ENCODE data around the gene CPA4.

The CPA4 gene

DNA sequence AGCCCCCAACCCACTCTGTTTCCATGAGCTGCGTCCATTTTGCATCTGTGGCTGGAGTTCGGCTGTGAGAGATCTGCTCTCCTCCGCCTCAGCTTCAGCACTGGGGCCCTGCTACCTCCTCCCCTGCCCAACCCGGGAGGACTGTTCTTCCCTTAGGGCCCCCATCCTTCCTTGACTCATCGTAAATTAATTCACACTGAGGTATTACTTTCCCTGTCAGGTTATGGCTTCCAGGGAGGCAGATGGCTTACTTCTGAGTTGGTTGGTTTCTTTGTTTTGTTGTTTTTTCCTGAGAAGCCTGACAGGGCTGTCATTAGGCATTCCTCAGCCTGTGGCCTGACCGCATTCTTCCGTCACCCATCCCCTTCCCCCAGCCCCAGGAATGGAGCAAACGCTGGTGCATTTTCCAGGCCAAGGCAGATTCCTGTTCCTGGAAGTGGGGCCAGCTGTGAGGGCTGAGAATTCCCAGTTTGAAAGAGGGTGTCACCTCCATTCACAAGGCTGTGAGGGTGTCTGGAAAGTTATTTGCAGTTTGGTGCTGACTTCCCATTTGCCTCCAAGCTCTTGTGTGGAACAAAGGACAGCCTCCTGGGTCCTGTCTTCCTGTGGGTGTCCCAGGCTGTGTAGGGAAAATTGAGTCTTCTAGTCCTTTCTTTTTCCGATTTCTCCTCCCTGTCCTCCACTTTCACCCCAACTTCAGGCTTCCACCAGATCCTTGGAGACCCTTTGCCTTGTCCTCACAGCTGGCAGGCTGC lies 63.3 kb downstream of the CPA4 start:
- TF ChIP-seq, protein P1, sequence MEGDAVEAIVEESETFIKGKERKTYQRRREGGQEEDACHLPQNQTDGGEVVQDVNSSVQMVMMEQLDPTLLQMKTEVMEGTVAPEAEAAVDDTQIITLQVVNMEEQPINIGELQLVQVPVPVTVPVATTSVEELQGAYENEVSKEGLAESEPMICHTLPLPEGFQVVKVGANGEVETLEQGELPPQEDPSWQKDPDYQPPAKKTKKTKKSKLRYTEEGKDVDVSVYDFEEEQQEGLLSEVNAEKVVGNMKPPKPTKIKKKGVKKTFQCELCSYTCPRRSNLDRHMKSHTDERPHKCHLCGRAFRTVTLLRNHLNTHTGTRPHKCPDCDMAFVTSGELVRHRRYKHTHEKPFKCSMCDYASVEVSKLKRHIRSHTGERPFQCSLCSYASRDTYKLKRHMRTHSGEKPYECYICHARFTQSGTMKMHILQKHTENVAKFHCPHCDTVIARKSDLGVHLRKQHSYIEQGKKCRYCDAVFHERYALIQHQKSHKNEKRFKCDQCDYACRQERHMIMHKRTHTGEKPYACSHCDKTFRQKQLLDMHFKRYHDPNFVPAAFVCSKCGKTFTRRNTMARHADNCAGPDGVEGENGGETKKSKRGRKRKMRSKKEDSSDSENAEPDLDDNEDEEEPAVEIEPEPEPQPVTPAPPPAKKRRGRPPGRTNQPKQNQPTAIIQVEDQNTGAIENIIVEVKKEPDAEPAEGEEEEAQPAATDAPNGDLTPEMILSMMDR (IDR thresholded peaks at IDR 0.05; ENCODE audit: extremely low read depth, missing control alignments) = no peak
- no peak for DNase-seq (ENCODE audit: low spot score)

DNA sequence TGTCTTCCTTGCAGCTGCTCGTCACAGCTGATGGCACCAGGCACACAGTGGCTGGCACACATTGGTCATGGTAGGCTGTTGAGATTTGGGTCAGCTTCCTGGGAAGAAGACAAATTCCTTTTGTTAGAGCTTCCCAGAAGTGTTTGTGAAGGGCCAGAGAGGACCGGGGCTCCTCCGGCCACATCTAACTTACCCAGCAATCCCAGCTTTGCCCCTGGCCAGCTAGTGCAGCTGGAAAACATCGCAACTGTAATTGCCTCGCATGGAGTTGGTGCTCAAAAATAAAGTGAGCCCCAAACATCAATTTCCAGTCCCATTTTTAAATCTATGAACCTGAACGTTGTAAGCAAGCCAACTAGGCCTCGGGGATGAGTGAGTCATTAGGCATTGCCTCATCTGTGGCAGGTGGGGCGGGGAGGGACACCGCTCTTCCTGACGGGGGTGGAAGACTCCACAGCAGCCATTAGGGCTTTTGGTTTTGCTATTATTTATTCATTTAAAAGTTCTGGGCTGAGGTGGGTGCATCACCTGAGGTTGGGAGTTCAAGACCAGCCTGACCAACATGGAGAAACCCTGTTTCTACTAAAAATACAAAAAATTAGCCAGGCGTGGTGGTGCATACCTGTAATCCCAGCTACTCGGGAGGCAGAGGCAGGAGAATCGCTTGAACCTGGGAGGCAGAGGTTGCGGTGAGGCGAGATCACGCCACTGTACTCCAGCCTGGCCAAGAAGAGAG lies 64.1 kb downstream of the CPA4 start:
- TF ChIP-seq, protein P1 (IDR thresholded peaks at IDR 0.05; ENCODE audit: extremely low read depth, missing control alignments) = no peak
- DNase-seq (ENCODE audit: low spot score) = no peak

DNA sequence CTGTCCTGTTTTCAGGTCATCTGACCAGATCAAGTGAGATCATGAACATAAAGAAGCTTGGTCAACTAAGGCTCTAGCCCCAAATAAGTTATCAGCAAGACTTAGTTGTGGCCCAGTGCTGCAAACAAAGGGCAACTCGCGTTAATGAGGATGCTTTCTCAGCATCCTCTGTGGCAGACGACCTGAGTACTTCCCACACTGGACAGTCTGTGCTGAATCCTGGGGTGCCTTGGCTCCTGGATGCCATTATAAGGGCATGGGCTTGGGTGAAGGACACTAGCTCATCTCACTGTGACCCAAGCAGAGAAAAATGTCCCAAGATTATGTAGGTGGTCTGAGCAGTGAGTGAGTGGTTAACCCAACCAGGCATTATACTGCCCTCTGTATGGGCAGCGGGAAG lies 65.5 kb downstream of the CPA4 start:
- DNase-seq (ENCODE audit: low spot score) = no peak
- TF ChIP-seq, protein P1 (IDR thresholded peaks at IDR 0.05; ENCODE audit: extremely low read depth, missing control alignments) = no peak

DNA sequence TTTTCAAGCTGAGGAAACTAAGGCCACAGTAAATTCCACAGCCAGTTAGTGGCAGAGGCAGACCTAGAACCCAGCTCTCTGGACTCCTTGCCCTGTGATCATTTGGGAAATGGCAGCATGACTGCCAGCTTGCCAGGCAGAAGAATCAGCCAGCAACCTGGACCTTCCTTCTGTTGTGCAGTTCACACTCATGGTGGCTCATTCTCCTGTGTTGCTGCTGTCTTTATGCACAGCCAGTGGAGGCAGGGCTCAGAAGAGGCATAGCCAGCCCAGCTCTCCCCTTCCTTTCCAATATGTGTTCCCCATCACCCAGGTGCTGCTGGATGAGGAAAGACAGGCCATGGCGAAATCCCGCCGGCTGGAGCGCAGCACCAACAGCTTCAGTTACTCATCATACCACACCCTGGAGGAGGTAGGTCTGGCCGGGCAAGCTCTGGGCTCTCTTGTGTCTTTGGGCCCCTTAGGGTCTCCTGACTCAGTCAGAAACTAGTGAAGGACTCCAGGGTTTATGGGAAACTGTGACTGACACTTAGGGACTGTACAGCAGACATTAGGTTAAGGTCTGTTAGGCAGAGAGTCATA lies 66.4 kb downstream of the CPA4 start:
- TF ChIP-seq, protein P1 (IDR thresholded peaks at IDR 0.05; ENCODE audit: extremely low read depth, missing control alignments) = no peak
- DNase-seq (ENCODE audit: low spot score) = no peak

DNA sequence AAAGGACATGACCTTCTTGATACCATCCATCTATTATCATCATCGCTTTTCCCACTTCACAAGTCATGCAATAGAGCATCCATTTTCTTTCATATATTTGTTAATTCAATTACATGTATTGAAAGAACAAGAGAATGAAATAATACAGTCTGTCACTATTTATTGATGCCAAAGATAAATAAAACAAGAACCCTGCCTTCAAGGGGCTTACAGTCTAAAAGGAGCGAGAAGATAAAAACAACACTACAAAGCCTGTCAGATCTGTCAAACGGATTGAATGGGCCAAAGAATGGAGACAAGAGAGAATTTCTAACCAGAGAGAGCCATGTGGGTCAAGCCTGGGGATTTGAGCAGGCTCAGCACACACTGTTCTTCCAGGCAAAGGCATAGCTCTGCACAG lies 67.6 kb downstream of the CPA4 start:
- TF ChIP-seq, protein P1 (IDR thresholded peaks at IDR 0.05; ENCODE audit: extremely low read depth, missing control alignments) = no peak
- DNase-seq (ENCODE audit: low spot score) = no peak

DNA sequence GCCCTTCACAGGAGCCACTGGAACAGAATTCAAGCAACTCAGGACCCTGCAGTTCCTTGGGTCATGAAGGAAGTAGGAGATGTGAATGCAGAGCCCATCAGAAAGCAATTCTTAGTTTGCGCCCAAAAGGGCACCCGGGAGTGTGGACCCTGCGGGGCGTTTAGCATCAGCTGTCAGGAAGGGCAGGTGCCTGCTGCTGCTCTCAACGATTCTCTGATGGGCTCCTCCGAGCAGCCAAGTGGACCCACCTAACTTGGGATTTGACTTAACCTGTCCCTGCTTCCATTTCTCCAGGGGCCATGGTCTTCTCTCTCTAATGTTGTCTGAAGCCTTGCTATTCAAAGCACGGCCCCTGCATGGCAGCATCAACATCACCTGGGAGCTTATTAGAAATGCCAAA lies 68.7 kb downstream of the CPA4 start:
- DNase-seq (ENCODE audit: low spot score) = no peak
- TF ChIP-seq, protein P1 (IDR thresholded peaks at IDR 0.05; ENCODE audit: extremely low read depth, missing control alignments) = no peak

DNA sequence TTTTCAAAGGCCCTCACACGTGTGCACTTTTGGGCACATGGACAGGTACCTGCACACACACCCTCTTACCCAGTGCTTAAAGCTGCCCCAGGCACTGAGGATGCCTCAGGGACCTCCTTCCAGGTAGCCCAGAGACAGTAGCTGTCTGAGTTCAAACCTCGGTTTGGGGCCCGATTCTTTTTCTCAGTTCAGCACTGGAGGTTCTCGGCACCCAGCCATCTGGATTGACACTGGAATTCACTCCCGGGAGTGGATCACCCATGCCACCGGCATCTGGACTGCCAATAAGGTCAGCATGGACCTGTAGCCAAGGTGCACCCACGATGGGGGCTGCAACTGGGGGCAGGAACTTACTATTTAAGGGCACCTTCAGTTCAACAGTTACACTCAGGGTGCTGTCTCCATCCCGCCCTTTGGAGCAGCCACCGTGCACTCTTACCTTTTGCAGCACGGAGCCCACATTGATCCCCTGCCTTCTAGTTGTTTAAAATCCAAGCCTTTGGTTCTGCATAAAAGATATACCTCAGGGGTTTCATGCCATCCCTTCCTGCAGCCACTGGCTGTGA lies 69.4 kb downstream of the CPA4 start:
- TF ChIP-seq, protein P1 (IDR thresholded peaks at IDR 0.05; ENCODE audit: extremely low read depth, missing control alignments) = no peak
- DNase-seq (ENCODE audit: low spot score) = no peak

Measured in GM20000 (cell line).